GM08714 (cell line): ENCODE data around the gene CALML5.

Experiments
- H3K4me3 ChIP-seq: fragments of 200-500 bp; sonication (Bioruptor generic); 2 replicates; pipeline ENCODE4 v1.5.1; 2014; ENCODE audit warnings: mild to moderate bottlenecking, low read length, inconsistent platforms
- ZNF274 ChIP-seq: IDR thresholded peaks from 2 replicates; pipeline ENCODE4 v1.6.1; 2012; ENCODE audit warnings: mild to moderate bottlenecking, low read depth, low read length

Gene CALML5

GRCh38 chr10:5492929-5493576 is 6.3 kb downstream of the CALML5 start:
- no peak overlapping the region for H3K4me3 ChIP-seq
- no peak for TF ChIP-seq ZNF274

- H3K4me3 ChIP-seq, result no peak overlapping the region
Measured at GRCh38 chr10:5492322-5492855, 7.0 kb downstream of the CALML5 start.

GRCh38 chr10:5491477-5491876 is 7.9 kb downstream of the CALML5 start:
- no peak for TF ChIP-seq ZNF274
- H3K4me3 ChIP-seq, result no peak overlapping the region

More at GRCh38 chr10:5492322-5492855, 7.0 kb downstream of the CALML5 start:
- TF ChIP-seq ZNF274, result no peak

- H3K4me3 ChIP-seq, result no peak overlapping the region
Measured at GRCh38 chr10:5490698-5491464, 8.5 kb downstream of the CALML5 start.

GRCh38 chr10:5490032-5490431 is 9.3 kb downstream of the CALML5 start:
- H3K4me3 ChIP-seq, result no peak overlapping the region
- TF ChIP-seq ZNF274, result no peak

More at GRCh38 chr10:5490698-5491464, 8.5 kb downstream of the CALML5 start:
- no peak for TF ChIP-seq ZNF274

GRCh38 chr10:5488272-5489161 is 10.9 kb downstream of the CALML5 start:
- H3K4me3 ChIP-seq, result no peak overlapping the region
- no peak for TF ChIP-seq ZNF274

- no peak for TF ChIP-seq ZNF274
- no peak overlapping the region for H3K4me3 ChIP-seq
Measured at GRCh38 chr10:5486853-5487235, 12.5 kb downstream of the CALML5 start.

GRCh38 chr10:5485948-5486852 is 13.2 kb downstream of the CALML5 start:
- no peak for TF ChIP-seq ZNF274
- no peak overlapping the region for H3K4me3 ChIP-seq

GRCh38 chr10:5485290-5485689 is 14.1 kb downstream of the CALML5 start:
- H3K4me3 ChIP-seq, result no peak overlapping the region
- no peak for TF ChIP-seq ZNF274

- H3K4me3 ChIP-seq, result no peak overlapping the region
Measured at GRCh38 chr10:5484205-5484604, 15.2 kb downstream of the CALML5 start.

GRCh38 chr10:5482016-5482415 is 17.4 kb downstream of the CALML5 start:
- TF ChIP-seq ZNF274, result no peak
- H3K4me3 ChIP-seq, result no peak overlapping the region

More at GRCh38 chr10:5484205-5484604, 15.2 kb downstream of the CALML5 start:
- no peak for TF ChIP-seq ZNF274

- TF ChIP-seq ZNF274, result no peak
- no peak overlapping the region for H3K4me3 ChIP-seq
Measured at GRCh38 chr10:5481121-5481520, 18.2 kb downstream of the CALML5 start.
